Muscle of leg (tissue), 11 donors: ENCODE data around the gene F7. TPM values are rescaled to one million over a fixed set of nuclear protein-coding genes. Genes with fewer than 3 reads are reported as not detected.

Experiments
- DNase-seq: peaks from one replicate; pipeline ENCODE4 v3.0.0; 2013
- H3K27ac ChIP-seq: one replicate; pipeline ENCODE4 v1.5.1; 2013; ENCODE audit warnings: mild to moderate bottlenecking, low read length, control low read depth
- H3K27me3 ChIP-seq: one replicate; pipeline ENCODE4 v1.6.1; 2013; ENCODE audit warnings: low read length; ENCODE audit not compliant: control insufficient read depth, insufficient read depth
- H3K36me3 ChIP-seq: one replicate; pipeline ENCODE4 v1.6.1; 2013; ENCODE audit warnings: low read length; ENCODE audit not compliant: control insufficient read depth, insufficient read depth
- H3K4me1 ChIP-seq: one replicate; pipeline ENCODE4 v1.6.1; 2013; ENCODE audit warnings: low read length; ENCODE audit not compliant: control insufficient read depth, insufficient read depth
- H3K4me3 ChIP-seq: one replicate; pipeline ENCODE4 v1.5.1; 2013; ENCODE audit warnings: low read length, control low read depth
- H3K9me3 ChIP-seq: replicated peaks from 2 replicates; pipeline ENCODE4 v1.6.1; 2013; ENCODE audit warnings: low read depth, low read length; ENCODE audit not compliant: control insufficient read depth
- WGBS: methylation state at CpG from one replicate; pipeline ENCODE4 v1.1.5; 2013; ENCODE audit warnings: missing lambda C conversion rate; ENCODE audit not compliant: insufficient coverage; 5-methylcytosine and 5-hydroxymethylcytosine counted together
- polyA plus RNA-seq, 8 donors: library from polyadenylated mRNA; unstranded; fragments of 120-200 nt; gene quantifications; one replicate each; pipeline versions ENCODE4 v1.2.1 to v1.2.3, GENCODE V29; 2013; ENCODE audit warnings: inconsistent platforms in 1 of 8, low replicate concordance in 1 of 8; ENCODE audit not compliant: insufficient read length in 8 of 8, insufficient read depth in 1 of 8
- total RNA-seq: library from RNA; stranded (reverse); fragments of 120-200 nt; gene quantifications from one replicate; pipeline ENCODE4 v1.2.4, GENCODE V29; 2013

The F7 gene
- total and polyA plus RNA-seq, 9 donors: 0.99 to 2.0 (median 1.6) TPM

- H3K4me3 ChIP-seq: no peak overlapping the region
- 91% methylated on average over 25 of the region's 26 CpGs for WGBS
Measured at GRCh38 chr13:113140677-113141600, 35.3 kb downstream of the F7 start.

GRCh38 chr13:113141601-113141970 is 36.0 kb downstream of the F7 start:
- no peaks in the 10 kb centered on the region for H3K9me3 ChIP-seq
- no peaks in the 10 kb centered on the region for H3K27me3 ChIP-seq
- no peaks in the 10 kb centered on the region for H3K4me1 ChIP-seq
- H3K4me3 ChIP-seq: no peak overlapping the region
- 78% methylated on average over 14 of the region's 18 CpGs for WGBS
- no peak for DNase-seq
- H3K27ac ChIP-seq: no peak overlapping the region
- no peaks in the 10 kb centered on the region for H3K36me3 ChIP-seq

More at GRCh38 chr13:113140677-113141600, 35.3 kb downstream of the F7 start:
- no peaks in the 10 kb centered on the region for H3K9me3 ChIP-seq
- no peaks in the 10 kb centered on the region for H3K27me3 ChIP-seq
- DNase-seq: no peak
- no peak overlapping the region for H3K27ac ChIP-seq
- no peaks in the 10 kb centered on the region for H3K4me1 ChIP-seq
- no peaks in the 10 kb centered on the region for H3K36me3 ChIP-seq

GRCh38 chr13:113142876-113143275 is 37.3 kb downstream of the F7 start:
- Histone ChIP-seq H3K4me1 (no peaks in the 10 kb centered on the region), H3K36me3 (no peaks in the 10 kb centered on the region), H3K27me3 (no peaks in the 10 kb centered on the region), H3K27ac (no peak overlapping the region), H3K9me3 (no peaks in the 10 kb centered on the region), H3K4me3 (no peak overlapping the region)
- DNase-seq: no peak
- 38% methylated on average over 4 of the region's 7 CpGs for WGBS

GRCh38 chr13:113143466-113144254 is 38.1 kb downstream of the F7 start:
- no peaks in the 10 kb centered on the region for H3K4me1 ChIP-seq
- H3K27ac ChIP-seq: no peak overlapping the region
- no peak overlapping the region for H3K4me3 ChIP-seq
- no peaks in the 10 kb centered on the region for H3K36me3 ChIP-seq
- H3K9me3 ChIP-seq: no peaks in the 10 kb centered on the region
- no peak for DNase-seq
- no peaks in the 10 kb centered on the region for H3K27me3 ChIP-seq
- 72% methylated on average over 37 of the region's 39 CpGs for WGBS

- no peaks in the 10 kb centered on the region for H3K9me3 ChIP-seq
- H3K4me1 ChIP-seq: no peaks in the 10 kb centered on the region
- H3K27me3 ChIP-seq: no peaks in the 10 kb centered on the region
- H3K27ac ChIP-seq: no peak overlapping the region
- no peak for DNase-seq
- WGBS: 83% methylated on average over 2 of the region's 12 CpGs
- H3K4me3 ChIP-seq: no peak overlapping the region
- H3K36me3 ChIP-seq: no peaks in the 10 kb centered on the region
Measured at GRCh38 chr13:113144255-113144629, 38.7 kb downstream of the F7 start.

- H3K4me1 ChIP-seq: peaks cover 4% of the 10 kb centered on the region
- 88% methylated on average over 6 of the region's 12 CpGs for whole genome bisulfite sequencing
Measured at GRCh38 chr13:113145496-113145895, 39.9 kb downstream of the F7 start.

GRCh38 chr13:113145911-113146598 is 40.5 kb downstream of the F7 start:
- DNase-seq: no peak
- no peak overlapping the region for H3K27ac ChIP-seq
- no peaks in the 10 kb centered on the region for H3K27me3 ChIP-seq
- no peaks in the 10 kb centered on the region for H3K9me3 ChIP-seq
- no peaks in the 10 kb centered on the region for H3K36me3 ChIP-seq
- peaks cover 4% of the 10 kb centered on the region for H3K4me1 ChIP-seq
- 73% methylated on average over 6 of the region's 15 CpGs for WGBS
- no peak overlapping the region for H3K4me3 ChIP-seq

More at GRCh38 chr13:113145496-113145895, 39.9 kb downstream of the F7 start:
- Histone ChIP-seq H3K4me3 (no peak overlapping the region), H3K36me3 (no peaks in the 10 kb centered on the region), H3K27me3 (no peaks in the 10 kb centered on the region), H3K9me3 (no peaks in the 10 kb centered on the region), H3K27ac (no peak overlapping the region)
- peak; percentile 0 for DNase-seq

GRCh38 chr13:113146750-113147149 is 41.2 kb downstream of the F7 start:
- WGBS: 70% methylated on average over 9 of the region's 9 CpGs
- no peak overlapping the region for H3K27ac ChIP-seq
- H3K4me3 ChIP-seq: no peak overlapping the region
- no peak for DNase-seq
- H3K27me3 ChIP-seq: peaks cover 2% of the 10 kb centered on the region
- H3K4me1 ChIP-seq: peaks cover 5% of the 10 kb centered on the region
- H3K36me3 ChIP-seq: no peaks in the 10 kb centered on the region
- no peaks in the 10 kb centered on the region for H3K9me3 ChIP-seq

GRCh38 chr13:113147206-113147605 is 41.6 kb downstream of the F7 start:
- Histone ChIP-seq H3K36me3 (no peaks in the 10 kb centered on the region), H3K27ac (no peak overlapping the region), H3K27me3 (peaks cover 6% of the 10 kb centered on the region), H3K4me3 (no peak overlapping the region), H3K9me3 (no peaks in the 10 kb centered on the region), H3K4me1 (peaks cover 10% of the 10 kb centered on the region)
- 91% methylated on average over 6 of the region's 8 CpGs for WGBS
- no peak for DNase-seq

GRCh38 chr13:113148407-113148806 is 42.8 kb downstream of the F7 start:
- Histone ChIP-seq H3K4me3 (no peak overlapping the region), H3K27ac (no peak overlapping the region), H3K27me3 (peaks cover 14% of the 10 kb centered on the region), H3K36me3 (no peaks in the 10 kb centered on the region), H3K4me1 (peaks cover 20% of the 10 kb centered on the region), H3K9me3 (no peaks in the 10 kb centered on the region)
- DNase-seq: no peak
- 88% methylated on average over 10 of the region's 13 CpGs for WGBS
